ENCODE measurements around the gene ADRM1. TPM values are rescaled to one million over a fixed set of nuclear protein-coding genes. Genes with fewer than 3 reads are reported as not detected.

The ADRM1 gene
- total RNA-seq, 1 donor from 2014 or later, result 87.2 TPM

GRCh38 chr20:62297449-62298227 lies 5.2 kb upstream of the ADRM1 start:
- Mint-ChIP-seq H3K4me3 (ENCODE audit: unreplicated experiment) (no peak overlapping the region), H3K4me1 (ENCODE audit: low read depth) (peaks cover 9% of the 10 kb centered on the region), H3K27ac (ENCODE audit: unreplicated experiment) (no peak overlapping the region), H3K9me3 (ENCODE audit: low read depth) (no peaks in the 10 kb centered on the region), H3K27me3 (ENCODE audit: low read depth) (no peaks in the 10 kb centered on the region), H3K36me3 (ENCODE audit: low read depth) (peaks cover 11% of the 10 kb centered on the region)
- TF ChIP-seq CTCF (IDR thresholded peaks at IDR 0.05), result no peak
- no peak for DNase-seq (ENCODE audit: low spot score)

- H3K4me3 Mint-ChIP-seq (ENCODE audit: unreplicated experiment), result no peak overlapping the region
- H3K27ac Mint-ChIP-seq (ENCODE audit: unreplicated experiment), result no peak overlapping the region
Measured at GRCh38 chr20:62298577-62299249, 4.1 kb upstream of the ADRM1 start.

GRCh38 chr20:62299666-62300236 lies 3.0 kb upstream of the ADRM1 start:
- Mint-ChIP-seq H3K27ac (ENCODE audit: unreplicated experiment) (no peak overlapping the region), H3K4me3 (ENCODE audit: unreplicated experiment) (no peak overlapping the region), H3K4me1 (ENCODE audit: low read depth) (peaks cover 23% of the 10 kb centered on the region), H3K9me3 (ENCODE audit: low read depth) (no peaks in the 10 kb centered on the region), H3K27me3 (ENCODE audit: low read depth) (no peaks in the 10 kb centered on the region), H3K36me3 (ENCODE audit: low read depth) (peaks cover 8% of the 10 kb centered on the region)
- no peak for DNase-seq (ENCODE audit: low spot score)
- TF ChIP-seq CTCF (IDR thresholded peaks at IDR 0.05), result no peak

More at GRCh38 chr20:62298577-62299249, 4.1 kb upstream of the ADRM1 start:
- TF ChIP-seq CTCF (IDR thresholded peaks at IDR 0.05), result no peak
- H3K4me1 Mint-ChIP-seq (ENCODE audit: low read depth), result peaks cover 12% of the 10 kb centered on the region
- H3K27me3 Mint-ChIP-seq (ENCODE audit: low read depth), result no peaks in the 10 kb centered on the region
- H3K36me3 Mint-ChIP-seq (ENCODE audit: low read depth), result peaks cover 11% of the 10 kb centered on the region
- no peak for DNase-seq (ENCODE audit: low spot score)
- no peaks in the 10 kb centered on the region for H3K9me3 Mint-ChIP-seq (ENCODE audit: low read depth)

- H3K27me3 Mint-ChIP-seq (ENCODE audit: low read depth), result no peaks in the 10 kb centered on the region
- H3K9me3 Mint-ChIP-seq (ENCODE audit: low read depth), result no peaks in the 10 kb centered on the region
- TF ChIP-seq CTCF (IDR thresholded peaks at IDR 0.05), result no peak
- H3K36me3 Mint-ChIP-seq (ENCODE audit: low read depth), result peaks cover 3% of the 10 kb centered on the region
- H3K27ac Mint-ChIP-seq (ENCODE audit: unreplicated experiment), result no peak overlapping the region
- H3K4me1 Mint-ChIP-seq (ENCODE audit: low read depth), result peaks cover 28% of the 10 kb centered on the region
- H3K4me3 Mint-ChIP-seq (ENCODE audit: unreplicated experiment), result no peak overlapping the region
- DNase-seq (ENCODE audit: low spot score), result no peak
Measured at GRCh38 chr20:62300319-62300718, 2.5 kb upstream of the ADRM1 start.

- Mint-ChIP-seq H3K4me1 (ENCODE audit: low read depth) (peaks cover 32% of the 10 kb centered on the region), H3K9me3 (ENCODE audit: low read depth) (no peaks in the 10 kb centered on the region), H3K27me3 (ENCODE audit: low read depth) (no peaks in the 10 kb centered on the region), H3K27ac (ENCODE audit: unreplicated experiment) (peak overlapping the region; percentile 51), H3K36me3 (ENCODE audit: low read depth) (peaks cover 6% of the 10 kb centered on the region), H3K4me3 (ENCODE audit: unreplicated experiment) (no peak overlapping the region)
- TF ChIP-seq CTCF (IDR thresholded peaks at IDR 0.05), result no peak
- no peak for DNase-seq (ENCODE audit: low spot score)
Measured at GRCh38 chr20:62301111-62301668, 1.6 kb upstream of the ADRM1 start.

Data from chondrocyte (in vitro differentiated cells).